SK-MEL-5 (cell line): ENCODE measurements around the gene SPTB. TPM values are rescaled to one million over a fixed set of nuclear protein-coding genes. Genes with fewer than 3 reads are reported as not detected.
A peak's percentile ranks its signal among the peaks of the same experiment; 100 is the strongest.

Experiments
- DNase-seq: peaks from one replicate; pipeline ENCODE4 v3.0.0-alpha.2; 2016; ENCODE audit warnings: low read depth, low spot score
- in situ Hi-C: cut with HindIII; loops from 2 replicates; pipeline ENCODE4 v1.10.0; 2016; ENCODE audit warnings: low sequenced_read_pairs, high pct_unique_total_duplicates, low pct_unique_long_range_greater_than_20kb
- total RNA-seq: library from RNA; depleted of rRNA; stranded (reverse); fragments of >200 nt; shearing (Covaris generic); gene quantifications from 2 replicates; pipeline ENCODE4 v1.2.3, GENCODE V29; 2014

Gene SPTB
- total RNA-seq, 1 experiment from 2014 or later, result not detected

- in situ Hi-C loops, result no loop called here
- no peak for DNase-seq
Observed at GRCh38 chr14:64765740-64766302, 113.9 kb downstream of the SPTB start.

- in situ Hi-C loops, result no loop called here
- DNase-seq, result peak; percentile 73
Observed at GRCh38 chr14:64764641-64765520, 114.8 kb downstream of the SPTB start.

- in situ Hi-C loops, result no loop called here
- DNase-seq, result no peak
Observed at GRCh38 chr14:64763801-64764621, 115.7 kb downstream of the SPTB start.

DNA sequence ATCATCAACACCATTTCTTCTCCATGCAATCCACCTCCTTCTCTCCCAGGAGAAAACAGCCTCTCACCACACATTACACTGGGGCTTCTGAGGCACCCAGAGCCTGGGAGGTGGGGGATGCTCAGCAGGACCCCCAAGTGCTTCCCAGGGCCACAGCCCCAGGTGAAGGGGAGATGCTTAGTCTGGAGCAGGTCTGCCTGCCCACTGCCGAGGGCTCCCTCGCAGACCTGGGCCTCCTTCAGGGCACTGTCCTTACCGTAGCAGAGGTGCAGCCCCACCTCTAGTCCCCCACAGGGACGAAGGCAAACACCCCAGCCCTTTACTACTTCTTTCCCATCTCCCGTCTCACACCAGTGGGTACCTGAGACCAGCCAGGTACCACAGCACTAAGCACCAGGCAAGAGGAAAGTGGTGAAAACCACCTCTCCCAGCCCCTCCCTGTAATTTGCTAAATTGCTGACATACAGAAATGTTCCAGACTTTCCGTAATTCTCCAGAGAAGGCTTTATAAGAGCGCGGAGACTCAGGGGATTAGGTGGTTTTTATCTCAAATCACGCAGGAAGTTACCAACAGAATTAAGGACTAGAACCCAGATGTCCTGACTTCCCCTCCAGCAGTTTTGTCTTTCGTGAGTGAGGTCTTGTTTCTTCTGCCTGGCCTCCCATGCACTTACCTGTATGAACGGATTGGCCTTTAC is 116.5 kb downstream of the SPTB start:
- in situ Hi-C loops, result no loop called here
- no peak for DNase-seq

DNA sequence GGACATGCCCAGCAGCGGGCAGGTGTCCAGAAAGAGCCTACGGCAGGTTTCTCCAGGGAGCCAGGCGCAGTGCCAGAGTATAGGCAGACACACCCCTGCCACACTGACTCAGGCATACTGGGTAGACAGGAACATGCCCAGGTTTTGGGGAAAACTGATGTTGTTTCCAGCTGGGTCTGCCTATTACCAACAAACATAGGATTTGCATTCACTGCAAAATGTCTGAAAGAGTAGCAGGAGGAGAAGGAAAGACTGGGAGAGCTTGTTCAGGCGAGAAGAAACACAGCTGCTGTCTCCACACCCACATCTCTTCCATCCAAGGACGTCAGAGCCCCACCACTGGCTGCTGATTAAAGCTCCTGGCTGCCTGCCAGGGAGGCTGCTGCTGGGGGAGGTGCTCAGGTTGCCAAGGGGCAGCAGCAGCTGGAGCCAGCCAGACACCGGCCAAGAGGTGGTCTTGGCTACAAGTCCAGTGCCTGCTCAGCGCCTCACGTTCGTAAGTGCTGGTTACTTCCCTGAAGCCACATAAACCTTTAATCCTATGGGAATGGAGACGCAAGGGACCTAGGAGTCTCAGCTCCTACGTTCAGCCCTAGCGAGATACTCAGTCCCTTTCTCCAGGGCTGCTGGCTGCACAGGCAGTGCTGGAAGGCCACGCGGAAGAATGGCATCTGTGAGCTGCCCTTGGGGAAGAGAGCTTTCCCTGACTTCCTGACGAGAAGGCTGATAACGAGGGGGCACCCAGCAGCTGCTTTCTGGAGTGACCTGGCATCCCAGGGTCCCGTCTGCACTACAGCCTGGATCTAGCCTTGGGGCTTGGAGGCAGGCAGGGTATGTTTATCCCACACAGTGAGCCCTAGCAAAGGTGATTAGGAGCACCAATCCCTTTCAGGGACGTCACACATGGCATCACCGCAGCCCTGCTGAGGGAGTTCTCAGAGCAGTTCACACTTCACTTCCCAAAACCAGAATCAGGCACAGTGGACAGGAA is 117.4 kb downstream of the SPTB start:
- in situ Hi-C loops, result no loop called here

GRCh38 chr14:64761441-64762043 is 118.2 kb downstream of the SPTB start:
- in situ Hi-C loops, result no loop called here
- DNase-seq, result no peak

More for the DNA sequence above, 117.4 kb downstream of the SPTB start:
- peak; percentile 64 for DNase-seq

- in situ Hi-C loops, result no loop called here
- no peak for DNase-seq
Observed at GRCh38 chr14:64760916-64761315, 118.8 kb downstream of the SPTB start.

DNA sequence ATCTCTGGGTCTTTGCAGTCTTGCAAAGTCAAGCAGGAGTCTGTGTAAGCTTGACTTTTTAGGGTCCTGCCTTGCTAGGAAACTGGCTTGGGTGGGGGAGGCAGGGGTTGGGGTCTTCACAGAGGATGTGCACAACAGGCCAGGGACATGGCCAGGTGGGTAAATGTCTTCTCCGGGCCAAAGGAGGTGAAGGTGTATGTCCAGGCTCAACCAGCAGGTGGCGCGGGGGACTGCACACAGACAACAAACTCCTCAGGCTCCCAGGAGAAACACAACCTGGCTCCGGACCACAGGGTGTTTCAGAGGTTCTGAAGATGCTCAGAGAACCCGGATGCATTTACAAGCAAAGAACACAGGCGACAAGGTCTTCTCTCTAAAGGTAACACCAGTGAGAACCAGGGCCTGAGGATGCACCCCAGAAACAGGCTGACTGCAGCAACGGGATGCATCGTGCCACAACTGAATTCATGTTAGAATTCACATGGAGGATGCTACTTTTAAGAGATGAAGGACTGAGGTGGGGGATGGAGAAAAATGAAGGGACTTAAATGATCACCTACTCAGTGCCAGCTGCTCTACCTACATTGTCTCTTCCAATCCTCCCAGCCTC is 119.5 kb downstream of the SPTB start:
- peak; percentile 66 for DNase-seq
- in situ Hi-C loops, result no loop called here

GRCh38 chr14:64759555-64759938 is 120.2 kb downstream of the SPTB start:
- no peak for DNase-seq
- in situ Hi-C loops, result no loop called here

GRCh38 chr14:64758691-64759554 is 120.8 kb downstream of the SPTB start:
- in situ Hi-C loops, result no loop called here
- no peak for DNase-seq

GRCh38 chr14:64758025-64758521 is 121.6 kb downstream of the SPTB start:
- no peak for DNase-seq
- in situ Hi-C loops, result no loop called here

GRCh38 chr14:64757601-64758000 is 122.1 kb downstream of the SPTB start:
- no peak for DNase-seq
- in situ Hi-C loops, result no loop called here

DNA sequence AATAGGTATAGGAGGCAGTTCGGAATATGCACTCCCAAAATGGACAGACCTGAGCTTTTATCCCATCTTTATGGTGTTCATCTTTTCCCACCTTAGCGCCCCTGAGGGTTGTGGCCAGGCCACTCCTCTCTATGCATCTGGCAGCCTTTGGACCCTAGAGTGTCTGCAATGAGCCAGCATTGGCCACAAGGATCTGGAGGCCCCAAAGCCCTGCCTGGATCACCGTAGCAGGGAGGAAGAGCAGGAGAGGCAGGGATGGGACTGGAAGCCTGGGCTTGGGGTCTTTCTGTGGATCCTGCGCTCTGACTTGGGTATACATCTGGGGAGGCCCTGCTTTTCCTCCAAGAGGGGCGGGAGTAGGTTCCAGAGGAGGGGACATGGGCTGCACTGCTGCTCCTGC is 123.0 kb downstream of the SPTB start:
- DNase-seq, result no peak
- in situ Hi-C loops, result no loop called here

DNA sequence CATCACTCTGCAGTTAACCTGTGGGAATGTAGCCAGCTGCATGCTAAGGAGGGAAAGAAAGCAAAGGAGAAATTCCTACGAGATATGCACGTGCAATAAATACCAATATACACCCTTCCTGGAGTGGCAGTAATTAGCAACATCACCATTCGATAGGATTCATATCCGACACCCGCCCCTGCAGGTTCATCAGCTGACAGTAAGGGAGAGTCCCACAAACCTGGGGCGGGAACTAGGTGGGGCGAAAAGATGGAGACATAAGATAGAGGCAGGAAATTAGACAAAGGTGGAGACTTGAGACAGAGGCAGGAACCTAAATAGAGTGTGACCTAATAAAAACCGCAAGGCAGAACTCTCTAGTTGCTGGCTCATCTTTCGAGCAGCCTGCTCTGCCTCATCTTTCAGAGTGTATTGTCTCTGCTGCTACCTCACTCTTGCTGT is 123.9 kb downstream of the SPTB start:
- in situ Hi-C loops, result no loop called here
- no peak for DNase-seq

DNA sequence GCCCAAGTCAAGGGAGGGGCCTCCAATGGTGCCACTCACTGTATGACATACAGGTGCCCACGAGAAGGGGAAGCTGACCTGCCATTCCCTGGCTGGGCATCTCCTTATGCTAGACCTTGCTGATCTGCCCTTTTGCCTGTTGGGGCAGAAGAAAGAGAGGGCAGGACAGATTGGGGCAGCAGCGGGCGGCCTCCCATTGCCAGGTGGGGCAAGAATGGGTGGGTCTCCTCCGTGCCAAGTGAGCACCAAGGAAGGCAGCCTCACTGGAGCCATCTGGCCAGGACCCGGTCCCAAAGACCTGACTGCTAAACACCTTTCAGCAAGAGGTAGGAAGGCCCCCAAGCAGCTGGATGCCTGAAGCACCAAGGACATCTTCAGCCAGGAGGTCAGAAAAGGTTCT is 125.0 kb downstream of the SPTB start:
- in situ Hi-C loops, result no loop called here
- no peak for DNase-seq
